D721Med (cell line): Measurements from ENCODE around the gene ACSF3.

Experiments used
- DNase-seq: peaks from one replicate; pipeline ENCODE4 v3.0.0; 2011; ENCODE audit warnings: low spot score; ENCODE audit not compliant: insufficient read length
- FAIRE-seq: peaks from 2 replicates; lab custom pipeline; 2011; peaks lifted over from hg19 to GRCh38; lab: Jason Lieb, UNC
- CTCF ChIP-seq: IDR thresholded peaks from 2 replicates; pipeline ENCODE4 v1.5.1; 2012; ENCODE audit warnings: mild to moderate bottlenecking, control low read depth; ENCODE audit not compliant: insufficient read depth; ENCODE audit errors: missing control alignments

The ACSF3 gene

GRCh38 chr16:89048090-89048725 is 45.4 kb upstream of the ACSF3 start:
- FAIRE-seq (no peak), DNase-seq (no peak)
- TF ChIP-seq CTCF = no peak

DNA sequence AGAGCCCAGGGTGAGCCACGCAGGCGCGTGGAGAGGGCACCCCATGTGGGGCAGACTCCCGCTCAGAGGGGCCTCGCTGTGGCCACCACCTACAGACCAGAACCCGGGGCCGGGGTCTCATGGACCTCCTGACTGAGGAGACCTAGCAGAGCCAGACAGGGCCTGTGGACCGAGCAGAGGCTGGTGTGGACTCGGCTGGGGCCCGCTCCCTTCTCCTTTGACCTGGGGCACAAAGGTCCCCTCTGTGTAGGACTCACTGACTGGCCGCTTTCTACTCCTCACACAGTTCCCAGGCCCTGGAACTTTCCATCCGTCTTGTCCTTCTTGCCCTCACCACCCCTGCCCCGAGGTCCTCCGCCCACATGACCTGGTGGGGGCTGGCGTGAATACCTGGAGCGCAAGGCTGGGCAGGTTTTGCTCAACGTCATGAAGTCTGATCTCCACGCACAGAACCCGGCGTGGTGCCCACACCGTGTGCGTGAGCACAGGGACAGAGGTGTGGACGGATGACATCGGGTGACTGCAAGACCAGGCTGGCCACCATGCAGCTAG is 44.7 kb upstream of the ACSF3 start:
- no peak for DNase-seq
- no peak for FAIRE-seq
- no peak for TF ChIP-seq CTCF

DNA sequence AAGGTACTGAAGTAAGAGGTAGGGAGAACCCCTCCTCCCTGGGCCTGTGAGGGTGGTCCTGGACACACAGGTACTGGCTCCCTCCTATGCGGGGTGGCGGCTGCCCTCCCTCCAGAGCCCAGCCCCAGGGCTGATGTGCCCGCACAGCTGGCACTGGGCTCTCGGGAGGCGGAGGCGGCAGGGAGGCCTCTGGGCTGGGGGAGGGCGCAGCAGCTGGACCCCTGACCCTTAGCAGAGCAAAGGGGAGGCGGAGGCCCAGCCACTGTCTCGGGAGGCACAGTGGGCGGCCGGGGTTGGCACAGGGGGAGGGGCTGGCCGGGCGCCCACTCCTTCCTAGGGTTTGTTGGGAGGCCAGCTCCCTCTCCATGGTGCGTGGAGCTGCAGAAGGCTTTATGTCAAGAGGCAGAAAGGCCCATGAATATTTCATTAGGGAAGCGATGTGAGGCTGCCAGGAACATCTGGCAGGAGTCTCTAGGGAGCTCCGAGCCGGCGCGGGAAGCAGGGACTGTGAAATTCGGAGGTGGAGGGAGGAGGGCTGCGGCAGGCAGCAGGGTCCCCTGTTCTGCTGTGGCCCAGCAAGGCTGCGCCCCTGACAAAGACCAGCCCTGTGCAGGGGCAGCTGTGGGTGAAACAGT is 44.1 kb upstream of the ACSF3 start:
- TF ChIP-seq CTCF = no peak
- DNase-seq (no peak), FAIRE-seq (no peak)

DNA sequence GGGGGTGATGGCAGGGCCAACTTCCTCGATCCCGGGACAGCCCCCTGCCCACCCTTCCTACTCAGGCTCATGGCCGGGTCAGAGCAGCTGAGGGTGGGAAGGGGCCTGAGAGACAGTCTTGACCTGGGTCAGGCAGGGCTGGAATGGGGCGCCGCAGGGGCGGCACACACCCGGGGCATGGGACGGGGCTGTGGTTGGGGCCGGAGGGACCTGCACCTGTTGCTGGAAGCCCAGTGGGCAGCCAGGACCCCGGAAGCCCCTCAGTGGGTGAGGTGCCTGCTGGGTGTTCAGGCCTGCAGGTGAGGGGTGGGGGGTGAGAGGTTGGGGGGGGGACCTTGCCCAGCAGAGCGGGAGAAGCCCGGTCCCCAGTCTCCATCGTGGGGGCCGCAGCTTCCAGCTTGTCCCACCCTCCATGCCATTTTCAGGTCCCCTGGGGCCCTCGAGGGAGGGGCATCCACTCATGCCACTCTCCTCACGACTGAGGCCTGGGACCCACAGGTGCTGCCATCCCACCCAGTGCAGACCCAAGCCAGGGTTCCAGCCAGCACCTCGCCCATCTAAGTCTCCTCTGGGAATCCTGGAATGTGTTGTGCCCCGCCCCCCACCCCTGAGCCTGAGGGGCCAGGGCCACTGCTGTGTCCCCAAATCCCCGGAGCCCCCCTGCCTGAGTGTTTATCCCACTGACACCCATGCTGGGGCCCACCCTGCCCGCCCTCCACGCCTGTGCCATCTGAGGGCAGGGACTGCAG is 43.4 kb upstream of the ACSF3 start:
- DNase-seq (no peak), FAIRE-seq (no peak)
- TF ChIP-seq CTCF = no peak

GRCh38 chr16:89050868-89051311 is 42.8 kb upstream of the ACSF3 start:
- DNase-seq = no peak
- no peak for FAIRE-seq
- no peak for TF ChIP-seq CTCF

GRCh38 chr16:89051521-89052166 is 42.0 kb upstream of the ACSF3 start:
- no peak for TF ChIP-seq CTCF
- DNase-seq (no peak), FAIRE-seq (no peak)
